ENCODE measurements around the gene UNCX. TPM values are rescaled to one million over a fixed set of nuclear protein-coding genes. Genes with fewer than 3 reads are reported as not detected.
A peak's percentile ranks its signal among the peaks of the same experiment; 100 is the strongest.

The UNCX gene
- total and polyA plus RNA-seq, 2 experiments from 2014 or later: 6.7 to 11.8 TPM

GRCh38 chr7:1234049-1234880 lies 1.6 kb downstream of the UNCX start:
- peaks cover 100% of the 10 kb centered on the region for H3K27me3 ChIP-seq
- H3K27ac ChIP-seq: no peak overlapping the region
- no peak for DNase-seq (ENCODE audit: low read depth in 1 of 2, low spot score in 1 of 2)
- H3K9me3 ChIP-seq (ENCODE audit: low read depth): no peaks in the 10 kb centered on the region
- H3K36me3 ChIP-seq: no peaks in the 10 kb centered on the region
- TF ChIP-seq CTCF (IDR thresholded peaks at IDR 0.05; ENCODE audit: low read depth, low read length): no peak
- peak overlapping the region; percentile 0 for H3K4me3 ChIP-seq
- no peaks in the 10 kb centered on the region for H3K4me1 ChIP-seq (ENCODE audit: low read depth)

GRCh38 chr7:1234881-1235500 lies 2.3 kb downstream of the UNCX start:
- TF ChIP-seq CTCF (IDR thresholded peaks at IDR 0.05; ENCODE audit: low read depth, low read length): no peak
- no peak for DNase-seq (ENCODE audit: low read depth in 1 of 2, low spot score in 1 of 2)
- Histone ChIP-seq H3K36me3 (no peaks in the 10 kb centered on the region), H3K9me3 (ENCODE audit: low read depth) (no peaks in the 10 kb centered on the region), H3K4me3 (peak overlapping the region; percentile 0), H3K4me1 (ENCODE audit: low read depth) (no peaks in the 10 kb centered on the region), H3K27ac (no peak overlapping the region), H3K27me3 (peaks cover 100% of the 10 kb centered on the region)

- peak in 1 of 2 donors; percentile 9 for DNase-seq (ENCODE audit: low read depth in 1 of 2, low spot score in 1 of 2)
- no peak for TF ChIP-seq CTCF (IDR thresholded peaks at IDR 0.05; ENCODE audit: low read depth, low read length)
- Histone ChIP-seq H3K27ac (no peak overlapping the region), H3K4me1 (ENCODE audit: low read depth) (no peaks in the 10 kb centered on the region), H3K9me3 (ENCODE audit: low read depth) (no peaks in the 10 kb centered on the region), H3K4me3 (no peak overlapping the region), H3K27me3 (peaks cover 100% of the 10 kb centered on the region), H3K36me3 (no peaks in the 10 kb centered on the region)
Measured at GRCh38 chr7:1235501-1236131, 2.9 kb downstream of the UNCX start.

- H3K4me3 ChIP-seq: no peak overlapping the region
- H3K36me3 ChIP-seq: no peaks in the 10 kb centered on the region
- H3K4me1 ChIP-seq (ENCODE audit: low read depth): no peaks in the 10 kb centered on the region
- no peak for DNase-seq (ENCODE audit: low read depth in 1 of 2, low spot score in 1 of 2)
- TF ChIP-seq CTCF (IDR thresholded peaks at IDR 0.05; ENCODE audit: low read depth, low read length): no peak
- no peak overlapping the region for H3K27ac ChIP-seq
- peaks cover 100% of the 10 kb centered on the region for H3K27me3 ChIP-seq
- H3K9me3 ChIP-seq (ENCODE audit: low read depth): no peaks in the 10 kb centered on the region
Measured at GRCh38 chr7:1236132-1236661, 3.5 kb downstream of the UNCX start.

GRCh38 chr7:1236831-1237701 lies 4.4 kb downstream of the UNCX start:
- Histone ChIP-seq H3K27me3 (peaks cover 100% of the 10 kb centered on the region), H3K9me3 (ENCODE audit: low read depth) (no peaks in the 10 kb centered on the region), H3K4me3 (no peak overlapping the region), H3K27ac (no peak overlapping the region), H3K4me1 (ENCODE audit: low read depth) (no peaks in the 10 kb centered on the region), H3K36me3 (no peaks in the 10 kb centered on the region)
- TF ChIP-seq CTCF (IDR thresholded peaks at IDR 0.05; ENCODE audit: low read depth, low read length): no peak
- no peak for DNase-seq (ENCODE audit: low read depth in 1 of 2, low spot score in 1 of 2)

Measured in cardiac muscle cell (in vitro differentiated cells and primary cell).